NCI-H146 treated with DMSO at 0.1 percent for 48 hours (cell line): ENCODE data around the gene FSTL3.

Experiments
- DNase-seq: peaks from one replicate; lab custom pipeline; 2025; ENCODE audit not compliant: unreplicated experiment; lab: John Stamatoyannopoulos, UW

The FSTL3 gene

GRCh38 chr19:732148-733069, 56.2 kb downstream of the FSTL3 start:
- DNase-seq: no peak
